ENCODE measurements around the gene RTN4. TPM values are rescaled to one million over a fixed set of nuclear protein-coding genes. Genes with fewer than 3 reads are reported as not detected.

RTN4 gene
- total and polyA plus RNA-seq, 10 donors, result 55.2 to 215 (median 155) TPM

GRCh38 chr2:55061523-55062344 is 11.5 kb upstream of the RTN4 start:
- H3K4me3 ChIP-seq, result no peak overlapping the region
- DNase-seq, result no peak
- no peaks in the 10 kb centered on the region for H3K27me3 ChIP-seq (replicated peaks in 1 of 7)
- H3K9me3 ChIP-seq, result no peaks in the 10 kb centered on the region
- H3K4me1 ChIP-seq, result peaks cover 0 to 5% (median 0%) of the 10 kb centered on the region in 6 donors
- WGBS, 5 donors, result 89 to 94% (median 92%) methylated on average over 20 to 25 of the region's 25 CpGs
- intact Hi-C loops (cut with DNase I; ENCODE audit: low total_unique reads), result no loop called here
- no peaks in the 10 kb centered on the region for H3K36me3 ChIP-seq
- no peak for TF ChIP-seq POLR2AphosphoS5 (IDR thresholded peaks at IDR 0.05)
- no peak overlapping the region for H3K27ac ChIP-seq

- Histone ChIP-seq H3K4me1 (peaks cover 0 to 24% (median 1%) of the 10 kb centered on the region in 6 donors), H3K27ac (no peak overlapping the region), H3K27me3 (replicated peaks in 1 of 7) (no peaks in the 10 kb centered on the region), H3K36me3 (no peaks in the 10 kb centered on the region), H3K9me3 (no peaks in the 10 kb centered on the region), H3K4me3 (no peak overlapping the region)
- TF ChIP-seq POLR2A (IDR thresholded peaks at IDR 0.05) (no peak), CTCF (IDR thresholded peaks at IDR 0.05 in 8 of 11, conservative IDR thresholded peaks at IDR 0.05 in 3 of 11) (no peak), POLR2AphosphoS5 (IDR thresholded peaks at IDR 0.05) (no peak)
- DNase-seq, result no peak
- intact Hi-C loops (cut with DNase I; ENCODE audit: low total_unique reads), result no loop called here
- 81 to 93% (median 92%) methylated on average over 4 of the region's 4 CpGs for WGBS, 5 donors
Observed at GRCh38 chr2:55059793-55060192, 9.5 kb upstream of the RTN4 start.

GRCh38 chr2:55057474-55057873 is 7.2 kb upstream of the RTN4 start:
- 93 to 98% (median 96%) methylated on average over 3 of the region's 3 CpGs for WGBS, 5 donors
- Histone ChIP-seq H3K9me3 (no peaks in the 10 kb centered on the region), H3K4me3 (no peak overlapping the region), H3K4me1 (peaks cover 7 to 42% (median 22%) of the 10 kb centered on the region in 6 donors), H3K36me3 (no peaks in the 10 kb centered on the region), H3K27me3 (replicated peaks in 1 of 7) (no peaks in the 10 kb centered on the region), H3K27ac (no peak overlapping the region)
- no peak for DNase-seq
- TF ChIP-seq CTCF (IDR thresholded peaks at IDR 0.05 in 8 of 11, conservative IDR thresholded peaks at IDR 0.05 in 3 of 11) (no peak), POLR2AphosphoS5 (IDR thresholded peaks at IDR 0.05) (no peak), POLR2A (IDR thresholded peaks at IDR 0.05) (no peak)
- intact Hi-C loops (cut with DNase I; ENCODE audit: low total_unique reads), result no loop called here

- DNase-seq, result no peak
- peaks cover 19 to 56% (median 36%) of the 10 kb centered on the region in 6 donors for H3K4me1 ChIP-seq
- peak overlapping the region in 1 of 8 donors; percentile 34 for H3K27ac ChIP-seq
- no peaks in the 10 kb centered on the region for H3K27me3 ChIP-seq (replicated peaks in 1 of 7)
- 81 to 89% (median 85%) methylated on average over 9 of the region's 9 CpGs for WGBS, 5 donors
- no peak overlapping the region for H3K4me3 ChIP-seq
- no peaks in the 10 kb centered on the region for H3K9me3 ChIP-seq
- TF ChIP-seq POLR2AphosphoS5 (IDR thresholded peaks at IDR 0.05) (no peak), CTCF (IDR thresholded peaks at IDR 0.05 in 8 of 11, conservative IDR thresholded peaks at IDR 0.05 in 3 of 11) (no peak), POLR2A (IDR thresholded peaks at IDR 0.05) (no peak)
- intact Hi-C loops (cut with DNase I; ENCODE audit: low total_unique reads), result no loop called here
- no peaks in the 10 kb centered on the region for H3K36me3 ChIP-seq
Observed at GRCh38 chr2:55056024-55056521, 5.8 kb upstream of the RTN4 start.

Measured in spleen (tissue), 11 donors.